Activated naive CD4-positive, alpha-beta T cell treated with anti-CD3 and anti-CD28 coated beads for 36 hours (primary cell): Measurements from ENCODE around the gene GOLGA6D. TPM values are rescaled to one million over a fixed set of nuclear protein-coding genes. Genes with fewer than 3 reads are reported as not detected.
"Not testable (repeated sequence)": the region's sequence is repeated elsewhere in the genome, so short reads cannot be mapped to it uniquely, and the experiment has no call there.

ENCODE experiments used
- CTCF ChIA-PET: fragments of 350-600 bp; sonication (Branson Sonifier 250); formaldehyde crosslinking; loops from one replicate; lab custom pipeline; 2021; ENCODE audit warnings: antibody characterized with exemption; lab: Charles Lee
- DNase-seq: peaks from one replicate; pipeline ENCODE4 v3.0.0-alpha.2; 2020
- H3K27ac Mint-ChIP-seq: one replicate; pipeline ENCODE4 v1.8.0; 2021; ENCODE audit warnings: mild to moderate bottlenecking, mixed read lengths
- H3K27me3 Mint-ChIP-seq: one replicate; pipeline ENCODE4 v1.8.0; 2021; ENCODE audit warnings: low read depth, mixed read lengths
- H3K36me3 Mint-ChIP-seq: one replicate; pipeline ENCODE4 v1.8.0; 2021; ENCODE audit warnings: low read depth, mixed read lengths
- H3K4me1 Mint-ChIP-seq: one replicate; pipeline ENCODE4 v1.8.0; 2021; ENCODE audit warnings: low read depth, mixed read lengths
- H3K4me3 Mint-ChIP-seq: one replicate; pipeline ENCODE4 v1.8.0; 2021; ENCODE audit warnings: mild to moderate bottlenecking, moderate library complexity, mixed read lengths
- H3K9me3 Mint-ChIP-seq: one replicate; pipeline ENCODE4 v1.8.0; 2021; ENCODE audit warnings: mixed read lengths
- intact Hi-C: fragments of 100-400 bp; cut with micrococcal nuclease; formaldehyde crosslinking; loops from one replicate; pipeline ENCODE4 v1.15.1; 2023
- total RNA-seq, 2 experiments: library from RNA; stranded (reverse); gene quantifications; one replicate each; pipeline ENCODE4 v1.2.3, GENCODE V29; 2021

Gene GOLGA6D
- total RNA-seq, 2 experiments from 2014 or later: not detected

GRCh38 chr15:75339531-75340240 is 57.1 kb downstream of the GOLGA6D start:
- CTCF ChIA-PET: interaction anchor here (1.5 kb wide), 1 partner anchor 28 kb away, joined by 4 read pairs; no protein-coding TSS in a partner anchor
- intact Hi-C loops: loop anchor here (10.0 kb wide), 1 partner anchor 135 kb away; the partner anchor contains the start of gene C15orf39
- H3K4me1 Mint-ChIP-seq: peaks cover 21% of the 10 kb centered on the region

DNA sequence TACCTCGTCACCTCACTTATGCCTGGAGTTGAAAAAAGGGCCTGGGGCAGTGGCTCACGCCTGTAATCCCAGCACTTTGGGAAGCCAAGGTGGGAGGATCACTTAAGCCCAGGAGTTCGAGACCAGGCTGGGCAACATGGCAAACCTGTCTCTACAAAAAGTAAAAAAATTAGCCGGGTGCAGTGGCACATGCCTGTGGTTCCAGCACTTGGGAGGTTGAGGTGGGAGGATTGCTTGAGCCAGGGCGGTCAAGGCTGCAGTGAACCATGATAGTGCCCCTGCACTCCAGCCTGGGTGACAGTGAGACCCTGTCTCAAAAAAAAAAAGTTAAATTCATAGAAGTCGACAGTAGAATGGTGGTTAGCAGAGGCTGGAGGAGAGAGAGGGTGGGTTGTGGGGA is 59.6 kb downstream of the GOLGA6D start:
- Mint-ChIP-seq H3K4me3 (no peak overlapping the region), H3K27ac (no peak overlapping the region), H3K36me3 (peaks cover 5% of the 10 kb centered on the region), H3K9me3 (no peaks in the 10 kb centered on the region), H3K27me3 (no peaks in the 10 kb centered on the region), H3K4me1 (peaks cover 11% of the 10 kb centered on the region)
- intact Hi-C loops: no loop called here
- CTCF ChIA-PET: no interaction called here
- no peak for DNase-seq

More at GRCh38 chr15:75339531-75340240, 57.1 kb downstream of the GOLGA6D start:
- Mint-ChIP-seq H3K27me3 (no peaks in the 10 kb centered on the region), H3K27ac (no peak overlapping the region), H3K4me3 (no peak overlapping the region), H3K9me3 (no peaks in the 10 kb centered on the region), H3K36me3 (peaks cover 6% of the 10 kb centered on the region)
- no peak for DNase-seq

GRCh38 chr15:75343953-75344352 is 61.3 kb downstream of the GOLGA6D start:
- CTCF ChIA-PET, H3K27ac Mint-ChIP-seq, H3K9me3 Mint-ChIP-seq, intact Hi-C loops, H3K4me3 Mint-ChIP-seq, H3K27me3 Mint-ChIP-seq, DNase-seq, H3K36me3 Mint-ChIP-seq: not testable (repeated sequence)
- peaks cover 16% of the 10 kb centered on the region for H3K4me1 Mint-ChIP-seq

Other genes with a start within 250 kb of the GOLGA6D start
- 1 to 10 TPM; 7.4 to 8.7 TPM for gene C15orf39, start 81.0 kb upstream of the GOLGA6D start, total RNA-seq
- gene GOLGA6C, start 24.5 kb upstream of the GOLGA6D start, total RNA-seq: under 1 TPM in 1 of 2 experiments, not detected in 1; 0.10 TPM
- 10 to 100 TPM; 65.8 to 70.4 TPM for gene COMMD4, start 53.2 kb downstream of the GOLGA6D start, total RNA-seq
- 1 to 10 TPM; 4.0 to 5.6 TPM for gene NEIL1, start 64.2 kb downstream of the GOLGA6D start, total RNA-seq
- gene MAN2C1, start 85.8 kb downstream of the GOLGA6D start, total RNA-seq: 100 to 1,000 TPM; 228 to 247 TPM
- gene SIN3A, start 168.9 kb downstream of the GOLGA6D start, total RNA-seq: 10 to 100 TPM; 83.6 to 84.7 TPM